Measurements from ENCODE around the gene GNB5. TPM values are rescaled to one million over a fixed set of nuclear protein-coding genes. Genes with fewer than 3 reads are reported as not detected.

Gene GNB5
- polyA plus RNA-seq, 3 donors: 16.5 to 25.3 (median 20.3) TPM

Other genes starting within 250 kb of the GNB5 start
- 10 to 100 TPM; 30.3 to 40.4 (median 39.1) TPM for gene LEO1, start 219.6 kb downstream of the GNB5 start, polyA plus RNA-seq (ENCODE audit: insufficient read length in 3 of 3)
- gene MAPK6, start 172.2 kb downstream of the GNB5 start, polyA plus RNA-seq (ENCODE audit: insufficient read length in 3 of 3): 10 to 100 TPM; 34.9 to 42.3 (median 38.2) TPM
- under 1 TPM; 0.81 to 0.93 (median 0.88) TPM for gene BCL2L10, start 78.6 kb downstream of the GNB5 start, polyA plus RNA-seq (ENCODE audit: insufficient read length in 3 of 3)
- 10 to 100 TPM; 19.6 to 30.5 (median 22.1) TPM for gene MYO5C, start 104.4 kb upstream of the GNB5 start, polyA plus RNA-seq (ENCODE audit: insufficient read length in 3 of 3)